Measurements from ENCODE around the gene CBS. TPM values are rescaled to one million over a fixed set of nuclear protein-coding genes. Genes with fewer than 3 reads are reported as not detected.
"Not testable (repeated sequence)": the region's sequence is repeated elsewhere in the genome, so short reads cannot be mapped to it uniquely, and the experiment has no call there.

The CBS gene
- 10 to 100 TPM; 29.6 to 30.6 TPM for total RNA-seq

DNA sequence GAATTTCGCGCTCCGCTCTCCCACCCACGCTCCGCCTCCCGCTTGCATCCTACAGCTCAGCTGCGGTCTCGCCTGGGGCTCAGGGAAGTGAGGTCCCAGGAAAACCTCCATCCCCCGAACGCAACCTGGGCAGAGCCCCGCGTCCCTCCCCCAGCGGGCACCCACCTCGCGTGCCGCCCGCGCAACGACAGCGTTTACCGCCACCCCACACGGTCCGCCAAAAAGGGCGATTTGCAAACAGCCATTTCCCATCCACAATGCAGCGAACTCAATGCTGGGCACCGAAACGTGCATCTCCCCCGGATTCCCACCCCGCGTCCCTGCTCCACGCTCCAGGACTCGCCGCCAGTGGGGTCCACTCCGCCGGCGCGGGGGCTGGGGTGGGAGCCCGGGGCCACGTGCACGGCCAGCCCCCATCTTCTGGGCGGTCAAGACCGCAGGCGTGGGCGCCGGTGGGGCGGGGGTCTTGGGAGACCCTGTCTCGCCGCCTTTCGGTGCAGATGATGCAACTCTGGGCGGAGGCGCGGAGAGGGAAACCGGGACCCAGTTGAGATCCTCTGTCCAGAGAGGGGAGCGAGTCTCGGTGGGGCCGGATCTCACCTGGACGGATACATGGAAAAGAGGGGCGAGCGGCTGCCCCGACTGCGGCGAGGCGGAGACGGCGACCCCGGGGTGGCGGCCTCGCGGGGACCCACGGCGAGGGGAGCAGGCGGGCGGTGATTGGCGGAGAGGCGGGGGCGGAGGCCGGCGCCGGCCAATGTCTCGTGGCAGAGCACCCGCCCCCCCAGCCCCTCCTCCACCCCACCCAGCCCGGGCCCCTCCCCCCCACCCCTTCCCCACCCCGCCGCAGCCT lies at the start of gene CBS:
Gene CBS (minus strand): TSS at position 666 of the 853 bp plus-strand sequence. CDS start 3,642 bp downstream, outside the sequence.
- H3K27me3 Mint-ChIP-seq, H3K27ac Mint-ChIP-seq, H3K36me3 Mint-ChIP-seq, H3K4me3 Mint-ChIP-seq, H3K9me3 Mint-ChIP-seq, DNase-seq, H3K4me1 Mint-ChIP-seq: not testable (repeated sequence)

GRCh38 chr21:43115956-43116355 lies 40.3 kb upstream of the CBS start:
- not testable (repeated sequence) for H3K27me3 Mint-ChIP-seq, H3K36me3 Mint-ChIP-seq, DNase-seq, H3K27ac Mint-ChIP-seq, H3K9me3 Mint-ChIP-seq, H3K4me1 Mint-ChIP-seq, H3K4me3 Mint-ChIP-seq

DNA sequence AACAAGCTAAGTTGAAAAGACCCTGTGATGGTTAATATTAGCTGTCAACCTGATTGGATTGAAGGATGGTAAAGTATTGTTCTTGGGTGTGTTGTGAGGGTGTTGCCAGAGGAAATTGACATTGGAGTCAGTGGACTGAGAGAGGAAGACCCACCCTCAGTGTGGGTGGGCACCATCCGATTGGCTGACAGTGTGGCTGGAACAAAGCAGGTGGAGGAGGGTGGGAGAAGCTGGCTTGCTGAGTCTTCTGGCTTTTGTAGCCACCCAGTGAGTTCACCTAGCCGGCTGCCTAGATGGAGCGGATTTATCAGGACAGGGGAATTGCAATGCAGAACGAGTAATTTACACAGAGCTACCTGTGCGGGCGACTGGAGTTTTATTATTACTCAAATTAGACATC lies 38.8 kb upstream of the CBS start:
- not testable (repeated sequence) for H3K27me3 Mint-ChIP-seq, H3K36me3 Mint-ChIP-seq, H3K4me1 Mint-ChIP-seq

DNA sequence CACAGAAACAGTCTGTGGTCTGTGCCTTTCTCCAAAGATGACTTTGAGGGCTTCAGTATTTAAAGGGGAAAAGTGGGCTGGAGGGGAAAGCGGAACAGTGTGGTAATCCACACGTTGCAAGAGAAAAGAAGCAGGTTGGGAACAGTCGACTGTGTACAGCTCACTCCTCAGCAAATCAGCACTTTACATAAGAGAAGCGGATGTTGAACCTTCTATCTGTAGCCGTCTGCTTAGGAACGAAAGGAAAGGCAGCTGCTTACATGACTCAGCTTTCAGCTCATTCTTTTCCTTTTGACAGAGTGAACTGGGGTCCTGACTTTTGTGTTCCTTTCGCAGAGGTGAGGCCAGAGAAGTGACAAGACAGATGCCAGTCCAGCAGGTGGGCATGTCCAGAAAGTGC lies 33.4 kb upstream of the CBS start:
- H3K27ac Mint-ChIP-seq, H3K36me3 Mint-ChIP-seq, H3K9me3 Mint-ChIP-seq, H3K4me3 Mint-ChIP-seq, H3K27me3 Mint-ChIP-seq, H3K4me1 Mint-ChIP-seq, DNase-seq: not testable (repeated sequence)

More for the DNA sequence above, 38.8 kb upstream of the CBS start:
- H3K9me3 Mint-ChIP-seq, H3K27ac Mint-ChIP-seq, DNase-seq, H3K4me3 Mint-ChIP-seq: not testable (repeated sequence)

GRCh38 chr21:43108177-43108576 lies 32.5 kb upstream of the CBS start:
- H3K27ac Mint-ChIP-seq = not testable (repeated sequence)

DNA sequence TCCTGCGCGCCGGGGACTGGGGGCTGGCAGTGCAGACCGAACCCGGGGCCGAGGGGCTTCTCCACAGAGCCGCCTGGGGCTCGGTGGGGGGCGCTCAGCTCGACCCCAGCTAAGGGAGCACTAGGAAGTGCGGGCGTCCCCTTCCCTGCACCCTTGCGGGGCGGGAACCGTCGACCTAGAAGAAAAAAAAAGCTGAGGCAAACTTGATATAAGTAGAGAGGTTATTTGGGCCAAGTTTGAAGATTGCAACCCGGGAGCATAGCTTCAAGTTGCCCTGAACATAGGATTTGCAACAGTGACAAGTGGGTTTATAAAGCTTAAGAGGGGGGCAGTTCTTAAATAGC lies 32.1 kb upstream of the CBS start:
- not testable (repeated sequence) for H3K27ac Mint-ChIP-seq, H3K9me3 Mint-ChIP-seq, H3K4me1 Mint-ChIP-seq, DNase-seq, H3K27me3 Mint-ChIP-seq, H3K4me3 Mint-ChIP-seq, H3K36me3 Mint-ChIP-seq

More at GRCh38 chr21:43108177-43108576, 32.5 kb upstream of the CBS start:
- not testable (repeated sequence) for H3K36me3 Mint-ChIP-seq, H3K9me3 Mint-ChIP-seq, H3K27me3 Mint-ChIP-seq, DNase-seq, H3K4me3 Mint-ChIP-seq, H3K4me1 Mint-ChIP-seq

GRCh38 chr21:43106965-43107793 lies 31.5 kb upstream of the CBS start, which contains the start of gene U2AF1:
Gene U2AF1 (minus strand): TSS chr21:43107570. CDS start chr21:43107494, 76 bp downstream.
- DNase-seq = not testable (repeated sequence)

GRCh38 chr21:43104642-43105041 lies 29.0 kb upstream of the CBS start:
- H3K36me3 Mint-ChIP-seq, H3K27ac Mint-ChIP-seq, H3K4me3 Mint-ChIP-seq, H3K27me3 Mint-ChIP-seq, H3K9me3 Mint-ChIP-seq, H3K4me1 Mint-ChIP-seq, DNase-seq: not testable (repeated sequence)

More at GRCh38 chr21:43106965-43107793, 31.5 kb upstream of the CBS start, which contains the start of gene U2AF1:
- not testable (repeated sequence) for H3K4me3 Mint-ChIP-seq, H3K4me1 Mint-ChIP-seq, H3K9me3 Mint-ChIP-seq, H3K27ac Mint-ChIP-seq, H3K36me3 Mint-ChIP-seq, H3K27me3 Mint-ChIP-seq

DNA sequence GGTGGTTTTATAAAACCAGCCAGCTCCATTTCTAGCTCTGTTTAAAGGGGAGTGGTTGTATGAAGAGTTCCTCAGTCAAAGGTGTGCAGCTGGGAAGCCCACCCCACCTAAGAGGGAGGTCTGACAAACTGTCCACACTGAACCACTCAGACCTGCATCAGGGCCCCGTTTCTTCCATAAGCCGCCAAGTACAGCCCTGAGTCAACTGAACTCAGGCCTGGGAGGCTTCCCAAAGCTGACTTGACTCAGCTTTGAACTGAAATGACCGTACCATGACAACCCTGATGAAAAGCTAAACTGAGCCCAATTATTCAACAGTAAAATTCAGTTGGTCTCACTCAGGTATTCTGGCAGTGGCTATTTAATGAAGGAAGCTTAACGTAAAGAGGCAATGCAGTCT lies 26.6 kb upstream of the CBS start:
- H3K9me3 Mint-ChIP-seq, H3K27ac Mint-ChIP-seq, H3K36me3 Mint-ChIP-seq, H3K4me3 Mint-ChIP-seq, H3K4me1 Mint-ChIP-seq, H3K27me3 Mint-ChIP-seq, DNase-seq: not testable (repeated sequence)

DNA sequence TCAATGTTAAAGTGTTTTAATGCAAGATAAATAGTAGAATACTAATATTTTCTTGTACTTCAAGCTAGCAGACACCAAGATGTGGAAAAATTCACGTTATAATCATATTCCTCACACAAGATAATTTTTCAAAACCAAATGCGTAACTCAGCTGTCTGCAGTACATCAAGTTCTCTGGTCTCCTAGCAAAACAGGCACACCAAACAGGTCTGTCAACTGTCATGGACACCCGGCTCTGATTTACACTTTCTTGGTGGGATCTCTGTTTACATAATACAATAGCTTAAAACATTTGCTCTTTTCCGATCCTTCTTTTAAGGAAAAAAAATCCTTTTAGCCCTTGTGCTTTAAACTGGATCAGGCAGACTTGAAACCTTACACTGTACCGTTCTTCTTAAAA lies 26.0 kb upstream of the CBS start:
- H3K4me1 Mint-ChIP-seq, H3K9me3 Mint-ChIP-seq, H3K27me3 Mint-ChIP-seq, H3K36me3 Mint-ChIP-seq, DNase-seq, H3K4me3 Mint-ChIP-seq, H3K27ac Mint-ChIP-seq: not testable (repeated sequence)

- H3K9me3 Mint-ChIP-seq, DNase-seq, H3K27me3 Mint-ChIP-seq, H3K4me3 Mint-ChIP-seq, H3K27ac Mint-ChIP-seq, H3K4me1 Mint-ChIP-seq, H3K36me3 Mint-ChIP-seq: not testable (repeated sequence)
These were observed 25.4 kb upstream of the CBS start for GRCh38 chr21:43101000-43101399.

GRCh38 chr21:43091979-43092614 lies 16.5 kb upstream of the CBS start:
- not testable (repeated sequence) for DNase-seq, H3K4me1 Mint-ChIP-seq, H3K4me3 Mint-ChIP-seq, H3K9me3 Mint-ChIP-seq, H3K27me3 Mint-ChIP-seq, H3K27ac Mint-ChIP-seq, H3K36me3 Mint-ChIP-seq

DNA sequence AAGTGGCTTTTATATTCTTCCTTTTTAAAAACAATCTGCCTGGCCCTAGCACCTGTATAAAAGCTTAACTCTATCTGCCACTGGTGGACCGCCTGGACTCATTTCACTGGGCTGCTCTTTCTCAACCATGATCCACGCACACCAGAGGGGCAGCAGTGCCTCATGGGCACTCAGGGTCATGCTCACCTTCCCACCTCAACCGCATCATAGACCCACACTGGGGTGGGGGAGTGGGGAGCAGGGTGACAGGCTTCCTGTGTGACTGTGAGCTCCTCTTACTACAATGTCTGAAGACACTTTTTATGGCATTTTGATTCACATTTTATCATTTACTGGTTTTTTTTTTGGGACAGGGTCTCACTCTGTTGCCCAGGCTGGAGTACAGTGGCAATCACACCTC lies 15.3 kb upstream of the CBS start:
- not testable (repeated sequence) for H3K4me1 Mint-ChIP-seq, DNase-seq, H3K36me3 Mint-ChIP-seq, H3K27ac Mint-ChIP-seq, H3K27me3 Mint-ChIP-seq, H3K4me3 Mint-ChIP-seq, H3K9me3 Mint-ChIP-seq

DNA sequence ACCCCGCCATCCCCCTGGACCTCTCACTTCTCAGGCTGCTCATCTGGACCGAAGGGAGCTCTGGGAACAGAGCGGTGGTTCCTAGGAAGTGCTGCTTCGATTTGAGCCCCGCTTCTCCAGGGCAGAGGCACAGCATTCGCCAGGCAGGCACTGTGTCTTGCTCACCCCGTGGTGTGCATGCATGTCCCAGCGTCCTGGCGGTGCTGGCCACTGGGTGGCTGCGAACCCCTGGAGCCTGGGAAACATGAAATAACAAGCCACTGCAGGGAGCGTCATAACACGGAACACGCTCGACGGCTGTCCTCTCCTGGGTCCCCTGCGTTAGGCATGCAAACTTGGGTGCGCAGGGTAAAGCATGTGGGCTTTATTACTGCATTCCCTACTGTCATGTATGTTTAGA lies 13.8 kb upstream of the CBS start:
- H3K36me3 Mint-ChIP-seq, H3K27ac Mint-ChIP-seq, H3K4me1 Mint-ChIP-seq, H3K9me3 Mint-ChIP-seq, DNase-seq, H3K4me3 Mint-ChIP-seq, H3K27me3 Mint-ChIP-seq: not testable (repeated sequence)

DNA sequence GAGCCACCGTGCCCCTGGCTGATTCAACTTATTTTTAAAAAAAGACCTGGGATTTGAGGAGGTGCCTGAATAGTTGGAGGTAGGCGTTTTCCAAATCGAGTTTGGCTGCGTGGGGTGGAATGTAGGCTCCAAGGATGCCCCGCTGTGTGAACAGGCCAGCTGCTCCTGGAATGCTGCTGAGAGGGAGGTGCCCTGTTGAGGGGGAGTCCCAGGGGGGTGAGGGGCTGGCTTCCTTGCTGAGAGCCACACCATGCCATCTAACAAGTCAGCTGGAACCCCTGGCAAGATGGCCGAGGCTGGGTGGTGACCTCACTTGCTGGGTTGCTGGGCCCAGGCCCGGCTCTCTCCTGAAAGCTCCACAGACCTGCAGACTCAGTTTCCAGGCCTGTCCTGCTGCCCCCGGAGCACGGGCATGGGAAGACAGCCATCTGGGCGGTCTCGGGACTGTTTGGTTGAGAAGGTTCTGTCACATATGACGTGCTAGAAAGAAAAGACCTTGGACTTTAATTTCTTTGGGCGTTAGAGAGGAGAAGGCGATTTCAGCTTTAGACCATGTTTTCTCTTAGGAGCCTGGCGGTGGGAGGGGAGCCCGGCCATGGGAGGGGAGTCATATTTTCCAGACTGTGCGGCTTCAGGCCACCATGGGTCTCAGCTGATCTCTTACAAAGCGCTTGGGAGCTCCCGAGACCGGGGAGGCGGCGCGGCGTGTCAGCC lies 7.1 kb upstream of the CBS start:
- not testable (repeated sequence) for DNase-seq, H3K27ac Mint-ChIP-seq, H3K4me1 Mint-ChIP-seq, H3K36me3 Mint-ChIP-seq, H3K4me3 Mint-ChIP-seq, H3K9me3 Mint-ChIP-seq, H3K27me3 Mint-ChIP-seq

Measured in activated naive CD8-positive, alpha-beta T cell treated with anti-CD3 and anti-CD28 coated beads for 36 hours (primary cell).